ENCODE measurements around the gene TNIP1. TPM values are rescaled to one million over a fixed set of nuclear protein-coding genes. Genes with fewer than 3 reads are reported as not detected.
A peak's percentile ranks its signal among the peaks of the same experiment; 100 is the strongest.

The TNIP1 gene
- total and polyA plus RNA-seq, 2 experiments from 2014 or later: 57.0 to 64.6 TPM

DNA sequence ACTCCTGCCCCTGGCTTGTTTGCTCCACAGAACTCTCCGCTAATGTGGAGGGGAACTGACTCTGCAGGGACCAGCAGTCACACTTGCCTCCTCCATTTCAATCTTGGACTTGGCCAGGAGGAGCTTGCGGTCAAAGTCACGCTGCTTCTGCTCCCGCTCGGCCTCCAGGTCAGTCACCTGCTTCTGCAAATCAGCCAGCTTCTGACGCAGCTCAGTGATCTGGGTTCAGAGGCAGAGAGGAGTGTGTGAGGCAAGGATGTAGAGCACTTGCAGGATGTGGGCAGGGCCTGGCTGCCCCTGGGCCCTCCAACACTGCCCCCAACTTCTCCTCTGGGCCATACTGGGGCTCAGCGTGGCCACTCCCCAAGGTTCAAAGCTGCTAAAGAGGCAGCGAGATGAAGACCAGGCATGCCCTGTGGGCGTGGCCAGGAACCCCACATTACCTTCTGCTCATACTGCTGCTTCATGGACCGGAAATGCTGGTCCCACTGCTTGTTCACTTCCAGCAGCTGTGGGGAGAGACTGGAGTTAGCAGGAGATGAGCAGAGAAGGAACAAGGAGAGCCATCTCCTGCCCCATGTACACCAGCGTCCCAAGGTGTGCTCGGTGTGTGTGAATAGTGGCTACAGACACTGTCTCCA is 38.3 kb downstream of the TNIP1 start:
- H3K4me3 ChIP-seq: no peak overlapping the region
- H3K79me2 ChIP-seq: no peaks in the 10 kb centered on the region
- H4K20me1 ChIP-seq (ENCODE audit: insufficient read depth, poor library complexity, severe bottlenecking): no peaks in the 10 kb centered on the region
- no peak overlapping the region for H2AFZ ChIP-seq
- peaks cover 4% of the 10 kb centered on the region for H3K4me1 ChIP-seq (ENCODE audit: insufficient read depth)
- H3K27ac ChIP-seq: no peak overlapping the region
- H3K36me3 ChIP-seq (replicated peaks; ENCODE audit: insufficient read depth, low read depth): no peaks in the 10 kb centered on the region
- WGBS (ENCODE audit: low lambda C conversion rate, missing lambda C conversion rate): 88% methylated on average over 12 of the region's 12 CpGs
- H3K27me3 ChIP-seq: no peaks in the 10 kb centered on the region
- H3K9me3 ChIP-seq (ENCODE audit: low read depth): no peaks in the 10 kb centered on the region
- no peaks in the 10 kb centered on the region for H3K9me2 ChIP-seq (replicated peaks; ENCODE audit: insufficient read depth)
- H3K4me2 ChIP-seq: no peak overlapping the region
- no peak for DNase-seq (ENCODE audit: low spot score)
- TF ChIP-seq, protein P1, sequence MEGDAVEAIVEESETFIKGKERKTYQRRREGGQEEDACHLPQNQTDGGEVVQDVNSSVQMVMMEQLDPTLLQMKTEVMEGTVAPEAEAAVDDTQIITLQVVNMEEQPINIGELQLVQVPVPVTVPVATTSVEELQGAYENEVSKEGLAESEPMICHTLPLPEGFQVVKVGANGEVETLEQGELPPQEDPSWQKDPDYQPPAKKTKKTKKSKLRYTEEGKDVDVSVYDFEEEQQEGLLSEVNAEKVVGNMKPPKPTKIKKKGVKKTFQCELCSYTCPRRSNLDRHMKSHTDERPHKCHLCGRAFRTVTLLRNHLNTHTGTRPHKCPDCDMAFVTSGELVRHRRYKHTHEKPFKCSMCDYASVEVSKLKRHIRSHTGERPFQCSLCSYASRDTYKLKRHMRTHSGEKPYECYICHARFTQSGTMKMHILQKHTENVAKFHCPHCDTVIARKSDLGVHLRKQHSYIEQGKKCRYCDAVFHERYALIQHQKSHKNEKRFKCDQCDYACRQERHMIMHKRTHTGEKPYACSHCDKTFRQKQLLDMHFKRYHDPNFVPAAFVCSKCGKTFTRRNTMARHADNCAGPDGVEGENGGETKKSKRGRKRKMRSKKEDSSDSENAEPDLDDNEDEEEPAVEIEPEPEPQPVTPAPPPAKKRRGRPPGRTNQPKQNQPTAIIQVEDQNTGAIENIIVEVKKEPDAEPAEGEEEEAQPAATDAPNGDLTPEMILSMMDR (IDR thresholded peaks at IDR 0.05; ENCODE audit: poor library complexity): no peak
- TF ChIP-seq EZH2phosphoT487 (IDR thresholded peaks at IDR 0.05; ENCODE audit: low read depth, severe bottlenecking, unreplicated experiment) (no peak), EZH2 (IDR thresholded peaks at IDR 0.05; ENCODE audit: borderline replicate concordance) (no peak)

- Histone ChIP-seq H3K4me3 (no peak overlapping the region), H3K9me3 (ENCODE audit: low read depth) (no peaks in the 10 kb centered on the region), H3K79me2 (no peaks in the 10 kb centered on the region), H3K27me3 (no peaks in the 10 kb centered on the region), H4K20me1 (ENCODE audit: insufficient read depth, poor library complexity, severe bottlenecking) (no peaks in the 10 kb centered on the region), H3K27ac (no peak overlapping the region), H3K36me3 (replicated peaks; ENCODE audit: insufficient read depth, low read depth) (no peaks in the 10 kb centered on the region), H3K9me2 (replicated peaks; ENCODE audit: insufficient read depth) (no peaks in the 10 kb centered on the region), H3K4me2 (no peak overlapping the region), H2AFZ (no peak overlapping the region), H3K4me1 (ENCODE audit: insufficient read depth) (peaks cover 4% of the 10 kb centered on the region)
- no peak for TF ChIP-seq EZH2 (IDR thresholded peaks at IDR 0.05; ENCODE audit: borderline replicate concordance)
- no peak for TF ChIP-seq EZH2phosphoT487 (IDR thresholded peaks at IDR 0.05; ENCODE audit: low read depth, severe bottlenecking, unreplicated experiment)
- no peak for DNase-seq (ENCODE audit: low spot score)
- WGBS (ENCODE audit: low lambda C conversion rate, missing lambda C conversion rate): 90% methylated on average over 11 of the region's 11 CpGs
Observed at GRCh38 chr5:151041577-151042268, 39.1 kb downstream of the TNIP1 start.

GRCh38 chr5:151040211-151040747 is 40.6 kb downstream of the TNIP1 start:
- no peaks in the 10 kb centered on the region for H3K27me3 ChIP-seq
- peak; percentile 51 for DNase-seq (ENCODE audit: low spot score)
- H3K36me3 ChIP-seq (replicated peaks; ENCODE audit: insufficient read depth, low read depth): no peaks in the 10 kb centered on the region
- H3K9me2 ChIP-seq (replicated peaks; ENCODE audit: insufficient read depth): no peaks in the 10 kb centered on the region
- H2AFZ ChIP-seq: no peak overlapping the region
- TF ChIP-seq, protein P1 (IDR thresholded peaks at IDR 0.05; ENCODE audit: poor library complexity): no peak
- TF ChIP-seq EZH2 (IDR thresholded peaks at IDR 0.05; ENCODE audit: borderline replicate concordance) (no peak), EZH2phosphoT487 (IDR thresholded peaks at IDR 0.05; ENCODE audit: low read depth, severe bottlenecking, unreplicated experiment) (no peak)
- no peaks in the 10 kb centered on the region for H4K20me1 ChIP-seq (ENCODE audit: insufficient read depth, poor library complexity, severe bottlenecking)
- peaks cover 4% of the 10 kb centered on the region for H3K4me1 ChIP-seq (ENCODE audit: insufficient read depth)
- H3K79me2 ChIP-seq: no peaks in the 10 kb centered on the region
- peak overlapping the region; percentile 73 for H3K27ac ChIP-seq
- no peak overlapping the region for H3K4me3 ChIP-seq
- no peaks in the 10 kb centered on the region for H3K9me3 ChIP-seq (ENCODE audit: low read depth)
- WGBS (ENCODE audit: low lambda C conversion rate, missing lambda C conversion rate): 72% methylated on average over 8 of the region's 8 CpGs
- no peak overlapping the region for H3K4me2 ChIP-seq

- Histone ChIP-seq H2AFZ (no peak overlapping the region), H3K4me2 (no peak overlapping the region), H3K4me3 (no peak overlapping the region), H3K79me2 (no peaks in the 10 kb centered on the region), H3K9me3 (ENCODE audit: low read depth) (no peaks in the 10 kb centered on the region), H4K20me1 (ENCODE audit: insufficient read depth, poor library complexity, severe bottlenecking) (no peaks in the 10 kb centered on the region), H3K36me3 (replicated peaks; ENCODE audit: insufficient read depth, low read depth) (no peaks in the 10 kb centered on the region), H3K9me2 (replicated peaks; ENCODE audit: insufficient read depth) (no peaks in the 10 kb centered on the region), H3K4me1 (ENCODE audit: insufficient read depth) (peaks cover 4% of the 10 kb centered on the region), H3K27ac (peak overlapping the region; percentile 73), H3K27me3 (no peaks in the 10 kb centered on the region)
- TF ChIP-seq EZH2phosphoT487 (IDR thresholded peaks at IDR 0.05; ENCODE audit: low read depth, severe bottlenecking, unreplicated experiment) (no peak), EZH2 (IDR thresholded peaks at IDR 0.05; ENCODE audit: borderline replicate concordance) (no peak)
- TF ChIP-seq, protein P1 (IDR thresholded peaks at IDR 0.05; ENCODE audit: poor library complexity): no peak
- no peak for DNase-seq (ENCODE audit: low spot score)
- 92% methylated on average over 9 of the region's 9 CpGs for WGBS (ENCODE audit: low lambda C conversion rate, missing lambda C conversion rate)
Observed at GRCh38 chr5:151039665-151040064, 41.2 kb downstream of the TNIP1 start.
